ENCODE data around the gene ZNF774.
"Not testable (repeated sequence)": the region's sequence is repeated elsewhere in the genome, so short reads cannot be mapped to it uniquely, and the experiment has no call there.

ZNF774 gene

DNA sequence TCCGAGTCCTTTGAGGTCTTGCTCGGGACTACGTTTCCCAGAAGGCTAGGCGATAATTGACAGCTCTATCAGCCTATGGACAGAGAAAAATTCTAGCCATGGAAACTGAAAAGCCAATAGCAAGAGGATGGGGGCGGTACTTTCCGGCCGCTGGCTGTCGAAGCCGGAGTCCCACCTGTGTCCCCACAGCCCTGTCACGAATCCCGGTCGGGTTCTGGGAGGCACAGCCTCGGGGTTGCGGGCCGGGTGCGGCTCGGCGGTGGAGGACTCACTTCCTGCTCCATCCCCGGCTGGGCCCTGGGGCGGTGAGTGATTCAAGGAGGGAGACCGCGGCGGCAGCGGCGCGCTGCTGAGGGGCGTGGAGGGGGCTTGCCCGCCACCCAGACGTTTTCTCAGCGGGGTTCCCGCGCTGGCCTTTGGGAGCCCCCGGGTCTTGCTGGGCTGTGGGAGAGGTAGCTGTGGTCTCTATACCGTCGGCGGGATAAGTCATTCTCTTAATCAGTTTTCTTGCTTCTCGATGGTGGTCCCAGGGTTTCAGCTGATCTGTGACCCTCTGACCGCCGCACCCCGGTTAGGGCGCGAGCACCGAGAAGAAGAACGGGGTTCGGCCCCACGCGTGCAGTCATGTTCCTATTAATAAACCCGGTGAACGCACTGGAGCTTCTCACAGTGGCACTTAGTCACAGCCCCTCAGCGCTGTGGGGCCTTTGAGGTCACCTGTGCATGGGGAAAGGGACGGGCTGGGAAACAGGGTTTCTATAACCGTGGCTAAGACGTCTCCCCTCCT lies at the start of gene ZNF774:
TSS of gene ZNF774 (plus strand) at position 178 of the 787 bp plus-strand sequence. CDS start 2,377 bp downstream, outside the sequence.
- FAIRE-seq, result peak; percentile 75
- DNase-seq (ENCODE audit: low spot score), result peak; percentile 87

DNA sequence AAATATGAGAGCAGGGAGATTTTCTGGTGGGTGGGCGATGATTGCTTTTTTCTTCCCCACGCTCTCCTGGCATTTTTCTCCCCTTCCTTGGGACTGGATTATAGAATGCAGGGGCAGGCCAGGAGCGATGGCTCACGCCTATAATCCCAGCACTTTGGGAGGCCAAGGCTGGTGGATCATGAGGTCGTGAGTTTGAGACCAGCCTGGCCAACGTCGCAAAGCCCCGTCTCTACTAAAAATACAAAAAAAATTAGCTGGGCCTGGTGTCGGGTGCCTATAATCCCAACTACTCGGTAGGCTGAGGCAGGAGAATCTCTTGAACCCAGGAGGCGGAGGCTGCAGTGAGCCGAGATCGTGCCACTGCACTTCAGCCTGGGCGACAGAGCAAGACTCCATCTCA lies 46.7 kb upstream of the ZNF774 start:
- not testable (repeated sequence) for FAIRE-seq; DNase-seq (ENCODE audit: low spot score)

DNA sequence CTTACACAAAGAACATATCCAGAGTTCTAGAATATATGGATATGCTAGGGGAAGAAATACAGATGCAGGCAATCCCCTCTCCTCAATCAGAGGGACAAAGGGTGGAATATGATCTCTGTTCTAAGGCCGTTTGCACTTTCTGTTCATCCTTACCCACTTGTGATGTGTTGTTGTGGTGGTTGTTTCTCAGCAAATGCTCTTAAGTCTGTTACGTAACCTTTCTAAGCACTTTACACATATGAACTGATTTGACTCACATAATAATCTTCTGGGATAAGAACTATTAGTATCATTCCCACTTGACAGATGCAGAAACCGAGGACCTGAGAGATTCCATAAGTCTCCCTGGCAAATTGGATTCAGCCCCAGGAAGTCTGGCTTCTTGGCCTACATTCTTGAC lies 46.2 kb upstream of the ZNF774 start:
- no peak for FAIRE-seq
- no peak for DNase-seq (ENCODE audit: low spot score)

DNA sequence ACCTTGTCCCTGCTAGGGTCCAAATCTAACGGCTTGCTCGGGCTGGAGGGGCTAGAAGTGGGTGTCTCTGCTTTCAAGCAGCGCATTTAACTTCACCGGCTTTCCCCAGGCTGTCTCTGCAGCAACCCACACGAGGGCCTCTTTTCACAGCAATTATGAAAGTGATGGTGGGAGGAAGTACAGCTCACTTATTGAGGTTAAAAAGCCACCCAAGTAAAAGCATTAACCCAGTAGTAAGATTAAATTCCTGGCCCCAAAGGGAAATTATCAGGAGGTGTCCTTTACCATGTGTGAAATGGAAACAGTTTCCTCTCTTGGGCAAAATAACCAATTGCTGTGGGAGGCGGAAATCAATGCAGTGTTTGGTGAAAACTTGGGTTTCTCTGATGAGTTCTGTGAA lies 45.5 kb upstream of the ZNF774 start:
- FAIRE-seq (no peak), DNase-seq (ENCODE audit: low spot score) (no peak)

DNA sequence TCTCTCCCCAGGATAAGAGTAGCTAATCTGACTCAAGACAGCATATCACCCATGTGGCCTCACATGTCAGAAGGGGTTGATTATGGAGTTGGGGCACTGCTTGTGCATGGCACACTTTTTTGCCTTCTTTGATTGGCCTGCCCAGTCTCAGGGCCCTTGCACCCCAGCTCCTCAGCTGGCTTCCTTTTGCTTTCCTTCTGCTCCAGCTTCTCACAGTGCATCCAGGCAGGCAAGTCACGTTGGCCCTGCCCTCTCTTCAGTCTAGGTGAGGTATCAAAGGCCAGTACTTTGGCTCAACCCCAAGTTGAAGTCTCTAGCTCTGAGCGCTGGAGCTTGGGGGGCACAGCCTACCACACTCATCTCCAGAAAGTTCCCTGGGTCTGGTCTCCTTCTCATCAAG lies 44.4 kb upstream of the ZNF774 start:
- DNase-seq (ENCODE audit: low spot score) (no peak), FAIRE-seq (no peak)

DNA sequence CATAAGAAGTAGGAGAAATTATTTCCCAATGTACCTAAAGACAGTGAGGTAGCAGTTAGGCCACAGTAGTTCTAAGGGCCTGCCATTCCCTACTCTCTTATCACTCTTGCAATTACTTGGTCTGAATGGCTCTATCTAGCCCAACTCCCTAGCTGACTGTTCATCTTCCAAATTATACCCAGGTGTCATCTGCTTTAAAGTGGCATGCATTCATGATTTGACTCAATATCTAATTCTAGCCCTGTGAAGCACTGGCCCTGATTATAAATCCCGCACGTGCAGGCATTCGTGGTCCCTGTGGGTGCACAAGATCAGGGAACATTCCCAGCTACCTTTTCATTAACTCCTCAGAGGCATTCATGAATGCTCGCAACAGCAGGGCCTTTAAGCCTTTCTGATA lies 43.1 kb upstream of the ZNF774 start:
- no peak for DNase-seq (ENCODE audit: low spot score)
- no peak for FAIRE-seq

DNA sequence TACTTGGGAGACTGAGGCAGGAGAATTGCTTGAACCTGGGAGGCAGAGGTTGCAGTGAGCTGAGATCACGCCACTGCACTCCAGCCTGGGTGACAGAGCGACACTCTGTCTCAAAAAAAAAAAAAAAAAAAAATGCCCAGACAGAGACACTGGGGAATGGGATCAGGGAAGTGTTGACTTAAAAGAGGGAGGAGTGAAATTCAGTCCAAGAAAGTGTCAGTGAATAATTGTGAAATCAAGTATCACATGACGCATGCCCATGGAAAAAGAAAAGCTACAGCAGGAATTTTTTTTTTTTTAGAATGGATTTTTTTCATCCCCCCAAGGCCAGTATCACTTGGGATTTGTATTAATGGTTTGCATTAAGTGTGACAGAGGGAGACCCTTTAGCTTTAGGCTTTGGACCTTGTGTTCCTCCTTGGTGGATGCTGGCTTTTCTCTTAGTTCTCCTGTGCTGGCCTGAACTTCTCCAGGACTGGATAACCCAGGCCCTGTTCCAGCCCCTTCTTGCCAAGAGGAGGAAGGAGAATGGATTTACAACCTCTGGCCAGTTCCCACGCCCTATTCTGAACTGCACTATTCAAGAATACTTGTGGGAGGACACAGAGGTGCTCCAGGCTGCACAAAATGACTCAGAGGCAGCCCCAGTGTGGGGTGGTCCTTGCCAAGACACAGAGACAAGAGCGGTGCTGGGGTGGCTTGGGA lies 36.7 kb upstream of the ZNF774 start:
- DNase-seq (ENCODE audit: low spot score) (no peak), FAIRE-seq (no peak)

DNA sequence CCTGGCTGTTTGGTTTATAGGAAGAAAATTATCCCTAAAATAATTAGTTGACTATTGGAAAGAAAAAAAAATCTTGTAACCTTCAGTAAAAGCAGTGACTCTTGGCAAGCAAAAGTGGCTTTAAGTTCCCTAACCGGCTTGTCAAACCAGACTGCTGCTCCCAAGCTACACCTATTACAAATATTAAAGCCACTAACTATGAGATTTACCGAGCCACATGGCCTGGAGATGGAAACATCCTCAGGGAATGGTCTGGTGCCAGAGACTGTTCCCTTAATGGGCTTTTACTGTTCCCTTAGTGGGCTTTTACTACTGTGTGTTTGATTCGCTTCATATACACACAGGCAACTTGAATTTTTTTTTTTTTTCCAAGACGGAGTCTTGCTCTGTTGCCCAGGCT lies 35.9 kb upstream of the ZNF774 start:
- no peak for FAIRE-seq

DNA sequence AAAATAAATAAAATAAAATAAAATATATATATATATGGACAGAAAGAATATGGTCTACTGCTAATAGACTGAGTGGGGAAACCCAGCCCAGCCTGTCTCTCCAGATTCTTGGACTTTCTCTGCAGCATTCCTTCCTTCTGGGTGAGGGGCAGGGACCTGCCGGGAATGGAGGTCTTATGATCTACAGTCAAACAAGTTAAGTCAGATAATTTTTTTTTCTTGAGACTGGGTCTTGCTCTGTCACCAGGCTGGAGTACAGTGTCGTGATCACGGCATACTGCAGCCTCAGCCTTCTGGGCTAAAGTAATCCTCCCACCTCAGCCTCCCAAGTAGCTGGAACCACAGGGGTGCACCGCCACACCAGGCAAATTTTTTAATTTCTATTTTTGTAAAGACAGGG lies 33.5 kb upstream of the ZNF774 start:
- DNase-seq (ENCODE audit: low spot score) (no peak), FAIRE-seq (no peak)

More for the DNA sequence above, 35.9 kb upstream of the ZNF774 start:
- DNase-seq (ENCODE audit: low spot score), result no peak

DNA sequence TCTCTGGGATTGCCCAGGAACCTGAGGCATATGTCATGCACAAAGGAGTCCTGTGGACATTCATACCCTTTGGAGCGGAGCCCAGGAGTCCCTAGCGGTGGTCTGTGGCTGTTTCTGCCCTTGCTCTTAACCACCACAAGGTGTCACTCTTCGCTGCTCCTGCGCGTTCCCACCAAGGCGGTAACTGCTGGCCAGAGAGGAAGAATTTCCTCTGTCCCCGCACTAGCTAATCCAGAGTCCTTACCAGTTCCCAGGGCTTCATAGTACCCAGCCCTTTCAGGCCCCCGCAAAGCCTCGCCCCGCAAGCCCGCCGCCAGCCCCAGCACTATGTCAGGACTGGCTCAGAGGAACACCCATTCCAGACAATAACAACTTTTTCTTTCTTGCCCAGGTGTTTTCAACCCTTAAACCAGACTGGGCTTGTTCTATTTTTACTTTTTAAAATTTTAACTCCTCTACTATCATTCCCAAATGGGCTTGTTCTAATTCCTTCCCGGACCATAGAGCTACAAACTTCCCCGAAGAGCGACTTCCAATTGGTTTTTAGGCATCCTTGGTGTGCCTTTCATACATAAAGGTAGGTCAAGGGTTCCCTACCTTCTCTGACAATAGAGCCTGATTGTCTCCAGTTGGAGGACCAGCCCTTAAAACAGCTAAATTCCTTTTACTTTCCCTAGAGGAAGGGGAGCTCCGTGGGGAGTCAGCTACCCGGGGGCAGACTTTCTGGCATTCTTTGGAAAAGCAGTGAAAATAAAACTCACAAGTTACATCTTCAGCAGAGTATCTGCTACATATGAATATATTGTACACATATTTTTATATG lies 31.8 kb upstream of the ZNF774 start:
- peak; percentile 42 for FAIRE-seq

DNA sequence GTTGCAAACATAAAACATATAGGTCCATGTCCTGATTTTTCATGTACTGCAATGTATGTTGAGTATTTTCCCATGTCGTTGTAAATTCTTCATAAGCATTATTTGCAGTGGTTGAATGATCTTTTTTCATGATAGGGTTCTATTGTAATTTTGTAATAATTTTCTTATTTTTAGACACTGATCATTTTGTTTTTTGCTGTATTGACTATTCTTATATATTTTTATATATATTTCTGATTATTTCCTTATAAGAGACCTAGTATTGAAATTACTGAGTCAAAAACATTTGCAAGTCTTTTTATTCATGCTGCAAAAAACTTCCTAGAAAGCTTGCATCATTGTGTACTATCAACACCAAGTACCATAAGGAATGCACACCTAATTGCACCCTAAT lies 31.2 kb upstream of the ZNF774 start:
- no peak for DNase-seq (ENCODE audit: low spot score)
- FAIRE-seq, result no peak

More for the DNA sequence above, 31.8 kb upstream of the ZNF774 start:
- peak; percentile 86 for DNase-seq (ENCODE audit: low spot score)

DNA sequence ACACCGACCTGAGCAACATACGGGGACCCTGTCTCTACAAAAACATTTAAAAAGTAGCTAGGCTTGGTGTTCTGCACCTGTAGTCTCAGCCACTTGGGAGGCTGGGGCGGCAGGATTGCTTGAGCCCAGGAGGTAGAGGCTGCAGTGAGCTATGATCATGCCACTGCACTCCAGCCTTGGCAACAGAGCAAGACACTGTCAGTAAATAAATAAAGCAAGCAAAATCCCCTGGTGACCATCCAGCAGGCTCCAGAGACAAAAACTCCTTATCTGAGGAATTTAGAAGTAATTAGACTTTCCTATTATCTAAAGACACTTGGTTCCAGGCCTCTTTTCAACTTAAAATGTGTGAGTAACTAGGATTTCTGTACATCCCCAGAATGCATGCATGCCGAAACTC lies 29.5 kb upstream of the ZNF774 start:
- FAIRE-seq, result no peak
- no peak for DNase-seq (ENCODE audit: low spot score)

DNA sequence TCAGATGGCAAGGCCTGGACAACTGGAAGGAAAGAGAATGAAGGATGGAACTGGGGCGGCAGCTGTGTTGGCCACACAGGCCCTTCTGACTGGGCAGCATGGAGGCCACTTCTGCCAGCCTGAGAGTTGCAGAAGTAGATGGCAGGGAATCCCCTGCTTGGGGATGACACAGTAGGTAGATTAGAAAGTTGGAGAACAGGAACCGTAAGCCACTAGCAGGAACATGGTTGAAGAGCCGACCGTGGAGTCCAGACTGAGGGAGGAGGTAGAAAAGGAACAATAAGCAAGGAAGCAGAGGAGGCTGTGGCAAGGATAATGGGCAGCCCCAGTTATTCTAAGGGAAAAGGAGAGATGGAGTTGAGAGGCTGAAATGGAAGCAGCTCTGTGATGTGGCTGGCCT lies 26.4 kb upstream of the ZNF774 start:
- DNase-seq (ENCODE audit: low spot score) (no peak), FAIRE-seq (no peak)

DNA sequence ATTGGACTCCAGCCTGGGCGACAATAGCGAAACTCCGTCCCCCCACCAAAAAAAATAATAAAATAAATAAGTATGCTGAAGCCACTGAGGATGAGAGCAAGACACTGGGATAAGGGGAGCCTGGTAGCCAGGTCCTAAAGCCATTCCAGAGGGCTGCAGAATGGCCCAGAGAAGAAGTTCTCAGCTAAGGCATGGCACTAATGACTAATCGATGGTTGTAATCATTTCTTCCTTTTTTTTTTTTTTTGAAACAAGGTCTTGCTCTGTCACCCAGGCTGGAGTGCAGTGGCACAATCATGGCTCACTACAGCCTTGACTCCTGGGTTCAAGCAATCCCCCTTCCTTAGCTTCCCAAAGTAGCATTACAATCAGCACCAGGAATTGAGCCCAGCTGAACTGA lies 25.6 kb upstream of the ZNF774 start:
- FAIRE-seq, result no peak
- DNase-seq (ENCODE audit: low spot score), result no peak

DNA sequence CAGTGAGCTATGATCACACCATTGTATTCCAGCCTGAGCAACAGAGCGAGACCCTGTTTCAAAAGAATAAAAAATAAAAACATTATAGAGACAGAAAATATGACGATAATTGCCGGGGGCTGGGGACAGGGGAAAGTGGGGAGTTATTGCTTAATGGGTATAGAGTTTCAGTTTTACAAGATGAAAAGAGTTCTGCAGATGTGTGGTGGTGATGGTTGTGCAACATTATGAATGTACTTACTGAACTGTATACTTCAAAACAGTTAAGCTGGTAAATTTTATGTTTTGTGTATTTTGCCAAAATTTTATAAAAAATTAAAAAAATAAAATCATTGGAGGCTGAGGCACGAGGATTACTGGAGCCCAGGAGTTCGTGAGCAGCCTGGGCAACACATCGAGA lies 24.8 kb upstream of the ZNF774 start:
- no peak for FAIRE-seq
- no peak for DNase-seq (ENCODE audit: low spot score)

DNA sequence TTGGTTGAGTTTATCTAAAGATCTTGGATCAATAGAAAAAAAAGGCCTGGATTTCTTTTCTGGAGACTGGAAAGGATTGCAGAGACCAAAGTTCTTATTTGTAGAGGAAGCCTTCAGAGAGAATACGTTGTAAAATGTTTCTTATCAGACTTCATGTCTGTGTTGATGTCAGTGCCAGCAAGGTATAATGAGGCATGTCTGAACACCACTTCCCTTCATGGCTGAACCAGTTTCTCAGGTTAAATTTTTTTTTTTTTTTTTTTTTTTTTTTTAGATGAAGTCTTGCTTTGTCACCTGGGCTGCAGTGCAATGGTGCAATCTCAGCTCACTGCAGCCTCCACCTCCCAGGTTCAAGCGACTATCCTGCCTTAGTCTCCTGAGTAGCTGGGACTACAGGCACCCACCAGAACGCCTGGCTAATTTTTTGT lies 17.8 kb upstream of the ZNF774 start:
- DNase-seq (ENCODE audit: low spot score), result no peak
- FAIRE-seq, result no peak

DNA sequence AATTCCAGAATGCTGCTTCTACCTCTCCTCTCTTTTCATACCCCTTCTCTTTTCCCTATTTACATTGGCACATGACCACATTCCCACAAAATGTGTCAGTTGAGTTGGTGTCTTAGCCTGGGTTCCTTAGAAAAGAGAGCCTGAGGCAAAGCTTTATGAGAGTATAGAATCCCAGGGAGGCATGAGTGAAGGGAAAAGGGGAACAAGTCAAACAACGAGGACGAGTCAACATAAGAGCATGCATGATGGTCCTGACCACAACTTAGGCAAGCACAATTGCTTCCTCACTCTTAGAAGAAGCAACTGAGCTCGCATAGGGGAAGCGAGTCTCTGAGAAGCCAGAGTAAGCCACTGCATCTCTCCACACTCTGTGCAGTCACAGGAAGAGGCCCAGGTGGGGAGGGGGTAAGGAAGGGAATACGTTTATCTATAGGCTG lies 15.4 kb upstream of the ZNF774 start:
- no peak for FAIRE-seq
- no peak for DNase-seq (ENCODE audit: low spot score)

DNA sequence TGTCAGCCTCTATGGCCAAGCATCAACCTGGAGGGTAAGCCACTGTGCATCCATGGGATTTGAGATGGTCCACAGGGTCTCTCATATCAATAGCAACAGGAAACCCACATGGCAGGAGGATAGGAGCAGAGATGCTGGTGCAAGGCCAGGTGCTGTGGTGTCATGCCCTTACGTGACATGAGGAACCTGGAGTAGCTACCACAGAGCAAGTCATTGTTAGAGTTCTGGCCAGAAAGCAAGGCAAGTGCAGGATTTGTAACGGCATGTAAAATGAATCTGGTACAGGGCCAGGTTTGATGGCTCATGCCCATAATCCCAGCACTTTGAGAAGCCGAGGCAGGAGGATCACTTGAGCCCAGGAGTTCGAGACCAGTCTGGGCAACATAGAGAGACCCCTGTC lies 14.8 kb upstream of the ZNF774 start:
- DNase-seq (ENCODE audit: low spot score) (no peak), FAIRE-seq (no peak)

DNA sequence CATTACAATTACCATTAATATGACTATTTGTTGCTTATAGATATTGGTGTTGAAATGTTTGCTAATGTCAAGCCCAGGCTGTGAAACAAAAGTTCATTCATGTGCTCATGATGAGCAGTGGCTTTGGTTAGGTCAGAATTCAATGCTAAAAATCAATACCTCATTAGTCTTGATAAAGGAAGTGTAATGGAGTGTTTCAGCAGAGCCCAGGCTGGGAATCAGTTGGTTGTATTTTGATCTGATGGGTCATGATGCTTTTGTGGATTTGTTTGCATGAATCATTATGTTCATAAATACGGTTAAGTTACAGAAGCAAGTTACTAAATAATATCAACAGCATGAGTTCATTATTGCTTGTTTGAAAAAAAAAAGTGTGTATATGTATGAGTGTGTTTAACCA lies 13.6 kb upstream of the ZNF774 start:
- no peak for FAIRE-seq
- DNase-seq (ENCODE audit: low spot score), result no peak

DNA sequence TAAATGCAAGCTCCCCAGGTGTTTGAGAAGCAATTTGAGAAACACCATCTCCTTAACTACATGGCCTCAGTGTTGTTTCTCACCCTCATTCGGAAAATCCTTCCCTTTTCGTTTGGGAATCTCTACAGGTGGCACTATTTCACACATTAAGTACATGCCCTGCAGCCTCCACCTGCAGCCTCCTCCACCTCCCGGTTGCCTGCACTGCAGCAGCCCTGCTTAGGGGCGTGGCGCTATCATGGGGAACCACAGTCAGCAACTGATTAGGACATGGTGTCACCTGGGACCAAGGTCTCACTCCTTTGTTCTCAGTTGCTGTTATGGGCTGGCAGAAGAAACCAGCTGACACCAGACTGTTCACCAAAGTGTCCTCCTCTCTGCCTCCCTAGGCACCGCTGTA lies 11.7 kb upstream of the ZNF774 start:
- no peak for FAIRE-seq
- DNase-seq (ENCODE audit: low spot score), result no peak

DNA sequence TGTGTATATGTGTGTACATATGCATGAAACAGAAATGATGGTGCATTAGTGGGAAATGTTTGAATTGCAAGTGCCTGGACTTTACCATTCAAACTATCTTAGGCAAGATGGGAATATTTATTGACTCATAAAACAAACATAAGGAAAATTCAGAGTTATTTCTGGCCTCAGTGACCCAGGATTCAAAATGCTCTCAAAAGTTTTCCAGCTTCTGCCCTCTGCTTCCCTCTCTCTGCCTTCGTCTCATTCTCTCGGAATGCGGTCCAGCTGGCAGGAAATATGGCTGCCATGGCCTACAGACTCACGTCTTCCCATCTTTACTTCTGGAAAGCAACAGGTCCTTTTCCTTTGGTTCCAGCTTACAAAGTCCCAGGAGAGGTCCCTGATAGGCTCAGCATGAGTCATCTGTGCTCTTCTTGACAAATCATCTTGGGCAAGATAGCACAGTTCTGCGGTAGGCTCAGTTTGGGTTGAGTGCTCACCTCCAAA lies 8.7 kb upstream of the ZNF774 start:
- DNase-seq (ENCODE audit: low spot score), result no peak
- FAIRE-seq, result no peak

DNA sequence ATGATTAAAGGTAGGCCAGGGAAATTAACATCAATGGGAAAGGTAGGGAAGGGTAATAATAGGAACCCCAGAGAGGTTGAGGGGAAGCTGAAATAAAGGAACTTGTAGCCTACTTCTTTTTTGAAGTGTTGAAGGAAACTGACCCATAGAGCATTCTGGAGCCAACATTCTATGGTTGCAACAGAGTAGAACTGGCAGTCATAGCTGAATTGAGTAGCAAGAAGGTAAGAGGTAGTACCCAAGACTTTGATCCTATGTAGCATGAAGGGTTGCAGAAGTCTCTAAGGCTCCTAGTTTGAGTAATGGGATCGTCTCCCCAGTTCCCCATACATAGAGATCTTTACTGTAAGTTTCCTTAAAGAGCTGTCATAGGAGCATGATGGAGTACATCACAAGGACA lies 7.4 kb upstream of the ZNF774 start:
- FAIRE-seq, result no peak

More for the DNA sequence above, 7.4 kb upstream of the ZNF774 start:
- DNase-seq (ENCODE audit: low spot score), result no peak
